CD14-positive monocyte (primary cell): ENCODE measurements around the gene ABLIM3. TPM values are rescaled to one million over a fixed set of nuclear protein-coding genes. Genes with fewer than 3 reads are reported as not detected.

ENCODE experiments used
- DNase-seq, 3 donors: peaks; one replicate each; pipeline ENCODE4 v3.0.0-alpha.2; 2011 to 2022
- H2AFZ ChIP-seq: 2 replicates; pipeline ENCODE4 v1.6.0; 2012; ENCODE audit warnings: mild to moderate bottlenecking, low read depth, low read length, inconsistent platforms; ENCODE audit not compliant: insufficient read depth, poor library complexity, severe bottlenecking
- H3K27ac ChIP-seq, 2 donors: 1 replicate in 1 of 2; 2 replicates in 1 of 2; pipeline ENCODE4 v1.5.1; 2012 to 2013; ENCODE audit warnings: low read length in 2 of 2, control low read depth in 1 of 2, inconsistent platforms in 1 of 2, low read depth in 1 of 2, mild to moderate bottlenecking in 1 of 2
- H3K27me3 ChIP-seq, 2 donors: one replicate each; pipeline versions ENCODE4 v1.6.0 to v1.6.1; 2011 to 2013; ENCODE audit warnings: low read length in 2 of 2; ENCODE audit not compliant: control insufficient read depth in 2 of 2, insufficient read depth in 2 of 2
- H3K36me3 ChIP-seq, 2 donors: replicated peaks in 1 of 2; 1 replicate in 1 of 2; 2 replicates in 1 of 2; pipeline versions ENCODE4 v1.5.1 to v1.6.1; 2012 to 2013; ENCODE audit warnings: low read length in 2 of 2, control low read depth in 1 of 2, inconsistent platforms in 1 of 2, mild to moderate bottlenecking in 1 of 2; ENCODE audit not compliant: insufficient read depth in 2 of 2, control insufficient read depth in 1 of 2
- H3K4me1 ChIP-seq, 2 donors: 1 replicate in 1 of 2; 2 replicates in 1 of 2; pipeline versions ENCODE4 v1.5.1 to v1.6.1; 2012 to 2013; ENCODE audit warnings: low read length in 2 of 2, control low read depth in 1 of 2, inconsistent platforms in 1 of 2, mild to moderate bottlenecking in 1 of 2, moderate library complexity in 1 of 2; ENCODE audit not compliant: insufficient read depth in 2 of 2, control insufficient read depth in 1 of 2
- H3K4me2 ChIP-seq: replicated peaks from 2 replicates; pipeline ENCODE3; 2012; ENCODE audit warnings: low read length, moderate library complexity, mild to moderate bottlenecking; ENCODE audit not compliant: poor library complexity, severe bottlenecking; ENCODE audit errors: extremely low read depth
- H3K4me3 ChIP-seq, 3 experiments: fragments of 200-600 bp in 1 of 3; sonication (generic) in 1 of 3; replicated peaks in 1 of 3; 1 replicate in 2 of 3; 2 replicates in 1 of 3; pipeline ENCODE4 v1.5.1; 2011 to 2013; ENCODE audit warnings: low read length in 3 of 3, mild to moderate bottlenecking in 3 of 3, control low read depth in 2 of 3, low read depth in 2 of 3, inconsistent platforms in 1 of 3, moderate library complexity in 1 of 3
- H3K79me2 ChIP-seq: 2 replicates; pipeline ENCODE4 v1.6.0; 2012; ENCODE audit warnings: mild to moderate bottlenecking, control low read depth, inconsistent platforms, low read length, moderate library complexity; ENCODE audit not compliant: insufficient read depth
- H3K9ac ChIP-seq: 2 replicates; pipeline ENCODE4 v1.6.0; 2017; ENCODE audit warnings: low read length, mild to moderate bottlenecking; ENCODE audit not compliant: insufficient read depth, poor library complexity, severe bottlenecking
- H3K9me3 ChIP-seq, 2 donors: replicated peaks in 1 of 2; 1 replicate in 1 of 2; 2 replicates in 1 of 2; pipeline versions ENCODE4 v1.5.1 to v1.6.1; 2012 to 2013; ENCODE audit warnings: low read length in 2 of 2, control low read depth in 1 of 2; ENCODE audit not compliant: control insufficient read depth in 1 of 2, insufficient read depth in 1 of 2
- H4K20me1 ChIP-seq: 2 replicates; pipeline ENCODE4 v1.6.0; 2012; ENCODE audit warnings: mild to moderate bottlenecking, low read length, control low read depth, moderate library complexity; ENCODE audit not compliant: insufficient read depth
- H3K27ac Mint-ChIP-seq, 7 donors: one replicate each; pipeline ENCODE4 v1.8.0; 2020; ENCODE audit warnings: mild to moderate bottlenecking in 7 of 7, mixed read lengths in 7 of 7, moderate library complexity in 6 of 7, inconsistent platforms in 2 of 7
- H3K27me3 Mint-ChIP-seq, 3 donors: one replicate each; pipeline ENCODE4 v1.8.0; 2021 to 2022; ENCODE audit warnings: low read depth in 3 of 3, mild to moderate bottlenecking in 3 of 3, mixed read lengths in 3 of 3, moderate library complexity in 3 of 3, inconsistent platforms in 1 of 3
- H3K36me3 Mint-ChIP-seq, 2 donors: one replicate each; pipeline ENCODE4 v1.8.0; 2020; ENCODE audit warnings: mixed read lengths in 2 of 2, inconsistent platforms in 1 of 2, mild to moderate bottlenecking in 1 of 2
- H3K4me1 Mint-ChIP-seq: one replicate; pipeline ENCODE4 v1.8.0; 2020; ENCODE audit warnings: mild to moderate bottlenecking, mixed read lengths
- H3K4me3 Mint-ChIP-seq, 2 donors: one replicate each; pipeline ENCODE4 v1.8.0; 2020; ENCODE audit warnings: mild to moderate bottlenecking in 2 of 2, mixed read lengths in 2 of 2, moderate library complexity in 1 of 2
- H3K9me3 Mint-ChIP-seq, 7 donors: one replicate each; pipeline ENCODE4 v1.8.0; 2020 to 2022; ENCODE audit warnings: mixed read lengths in 7 of 7, mild to moderate bottlenecking in 6 of 7, moderate library complexity in 6 of 7, inconsistent platforms in 2 of 7
- CTCF ChIP-seq: fragments of 200-600 bp; IDR thresholded peaks from one replicate; pipeline ENCODE4 v1.8.0; 2022; ENCODE audit warnings: antibody characterized with exemption, mild to moderate bottlenecking
- WGBS: methylation state at CpG from one replicate; pipeline ENCODE4 v1.1.5; 2013; ENCODE audit warnings: missing lambda C conversion rate; ENCODE audit not compliant: insufficient coverage; 5-methylcytosine and 5-hydroxymethylcytosine counted together
- intact Hi-C, 2 donors: fragments of 100-400 bp; cut with micrococcal nuclease; formaldehyde crosslinking; loops; one replicate each; pipeline versions ENCODE4 v1.15.0 to v1.15.1; 2023
- polyA plus RNA-seq, 3 donors: library from polyadenylated mRNA; depleted of rRNA in 1 of 3; unstranded in 2 of 3; stranded (reverse) in 1 of 3; fragments of 300-500 nt in 2 of 3; fragments of >200 nt in 1 of 3; fragmentation: Illumina TruSeq in 2 of 3; gene quantifications; 1 replicate in 2 of 3; 2 replicates in 1 of 3; pipeline ENCODE4 v1.2.3, GENCODE V29; 2012 to 2021

The ABLIM3 gene
- polyA plus RNA-seq, 3 donors = 0.22 to 0.74 TPM; not detected in 1

- TF ChIP-seq CTCF = no peak
- H2AFZ ChIP-seq = no peak overlapping the region
- intact Hi-C loops = no loop called here
- no peaks in the 10 kb centered on the region for H3K36me3 ChIP-seq
- H3K4me3 ChIP-seq = no peak overlapping the region
- WGBS = 92% methylated on average over 2 of the region's 6 CpGs
- Mint-ChIP-seq H3K27me3 (peaks cover 2 to 5% (median 5%) of the 10 kb centered on the region in 3 donors), H3K4me3 (no peak overlapping the region), H3K4me1 (peaks cover 5% of the 10 kb centered on the region), H3K27ac (no peak overlapping the region), H3K36me3 (no peaks in the 10 kb centered on the region), H3K9me3 (no peaks in the 10 kb centered on the region)
- H3K27me3 ChIP-seq = no peaks in the 10 kb centered on the region
- H3K27ac ChIP-seq = no peak overlapping the region
- no peaks in the 10 kb centered on the region for H3K79me2 ChIP-seq
- H3K4me1 ChIP-seq = no peaks in the 10 kb centered on the region
- H4K20me1 ChIP-seq = no peaks in the 10 kb centered on the region
- no peak overlapping the region for H3K4me2 ChIP-seq
- no peak for DNase-seq
- no peaks in the 10 kb centered on the region for H3K9me3 ChIP-seq
- no peak overlapping the region for H3K9ac ChIP-seq
Measured at GRCh38 chr5:149126906-149127305, 14.4 kb upstream of the ABLIM3 start.

- Mint-ChIP-seq H3K36me3 (no peaks in the 10 kb centered on the region), H3K4me1 (peaks cover 5% of the 10 kb centered on the region), H3K27me3 (peaks cover 2 to 5% (median 5%) of the 10 kb centered on the region in 3 donors), H3K9me3 (no peaks in the 10 kb centered on the region), H3K4me3 (no peak overlapping the region), H3K27ac (no peak overlapping the region)
- Histone ChIP-seq H3K27ac (no peak overlapping the region), H3K27me3 (no peaks in the 10 kb centered on the region), H2AFZ (no peak overlapping the region), H3K9me3 (no peaks in the 10 kb centered on the region), H4K20me1 (no peaks in the 10 kb centered on the region), H3K4me1 (no peaks in the 10 kb centered on the region), H3K9ac (no peak overlapping the region), H3K4me3 (no peak overlapping the region), H3K4me2 (no peak overlapping the region), H3K79me2 (no peaks in the 10 kb centered on the region), H3K36me3 (no peaks in the 10 kb centered on the region)
- DNase-seq = no peak
- intact Hi-C loops = no loop called here
- WGBS = no CpG with 5 or more reads among the region's 3 CpGs
- no peak for TF ChIP-seq CTCF
Measured at GRCh38 chr5:149127394-149127955, 13.8 kb upstream of the ABLIM3 start.
